Stomach (tissue), 9 donors: ENCODE results near the gene NXN. TPM values are rescaled to one million over a fixed set of nuclear protein-coding genes. Genes with fewer than 3 reads are reported as not detected.
"Not testable (repeated sequence)": the region's sequence is repeated elsewhere in the genome, so short reads cannot be mapped to it uniquely, and the experiment has no call there.

Source experiments
- DNase-seq, 2 donors: peaks; one replicate each; pipeline versions ENCODE4 v3.0.0 to v3.0.0-alpha.2; 2013 to 2019
- H3K27ac ChIP-seq, 5 donors: fragments of 200-600 bp in 4 of 5; sonication (generic) in 4 of 5; one replicate each; pipeline ENCODE4 v1.5.1; 2013 to 2019; ENCODE audit warnings: mild to moderate bottlenecking in 1 of 5, moderate library complexity in 1 of 5
- H3K27me3 ChIP-seq, 3 donors: fragments of 200-600 bp; sonication (generic); one replicate each; pipeline ENCODE4 v1.5.1; 2017 to 2019; ENCODE audit warnings: mixed run types in 1 of 3
- H3K36me3 ChIP-seq, 4 donors: fragments of 200-600 bp; sonication (generic); 1 replicate in 3 of 4; 2 replicates in 1 of 4; pipeline ENCODE4 v1.5.1; 2016 to 2019
- H3K4me1 ChIP-seq, 4 donors: fragments of 200-600 bp; sonication (generic); one replicate each; pipeline ENCODE4 v1.5.1; 2016 to 2019
- H3K4me3 ChIP-seq, 4 donors: fragments of 200-600 bp; sonication (generic) in 3 of 4; one replicate each; pipeline ENCODE4 v1.5.1; 2016 to 2019; ENCODE audit warnings: mild to moderate bottlenecking in 1 of 4
- H3K9me3 ChIP-seq, 4 donors: fragments of 200-600 bp; sonication (generic); one replicate each; pipeline ENCODE4 v1.5.1; 2016 to 2019
- CTCF ChIP-seq, 7 experiments: fragments of 450-650 bp in 4 of 7; fragments of 200-600 bp in 3 of 7; sonication (generic) in 3 of 7; IDR thresholded peaks; one replicate each; pipeline ENCODE4 v1.5.1; 2016 to 2019; ENCODE audit warnings: antibody characterized with exemption in 7 of 7, control low read depth in 2 of 7, mild to moderate bottlenecking in 1 of 7
- EP300 ChIP-seq: sonication (generic); formaldehyde crosslinking; IDR thresholded peaks from one replicate; pipeline ENCODE4 v1.6.1; 2017; ENCODE audit warnings: antibody characterized with exemption
- POLR2A ChIP-seq, 4 donors: fragments of 450-650 bp; IDR thresholded peaks; one replicate each; pipeline ENCODE4 v1.6.1; 2016; ENCODE audit warnings: antibody characterized with exemption in 4 of 4, control low read depth in 2 of 4, mild to moderate bottlenecking in 1 of 4, moderate library complexity in 1 of 4
- POLR2AphosphoS5 ChIP-seq, 3 donors: sonication (generic); formaldehyde crosslinking; IDR thresholded peaks; one replicate each; pipeline ENCODE4 v1.6.1; 2016; ENCODE audit warnings: antibody characterized with exemption in 3 of 3
- WGBS, 5 donors: extraction: QIAGEN DNeasy Blood & Tissue Kit in 3 of 5; methylation state at CpG; one replicate each; pipeline versions ENCODE4 v1.1.5 to v1.1.7; 2013 to 2018; 5-methylcytosine and 5-hydroxymethylcytosine counted together
- intact Hi-C: fragments of 100-400 bp; cut with DNase I; formaldehyde crosslinking; loops from one replicate; pipeline ENCODE4 v1.15.1; 2023; ENCODE audit warnings: low total_unique reads
- polyA plus RNA-seq, 3 donors: library from polyadenylated mRNA; stranded (reverse); fragments of 200-250 nt; gene quantifications; one replicate each; pipeline ENCODE4 v1.2.3, GENCODE V29; 2013
- total RNA-seq, 5 donors: library from RNA; depleted of rRNA; stranded (reverse); fragments of >200 nt; gene quantifications; one replicate each; pipeline versions ENCODE4 v1.1.0 to v1.2.3, GENCODE V29; 2014 to 2016
- donor health status: healthy with polysubstance abuse.
- donor health status: Bipolar disorder and iron deficiency.
- donor health status: healthy.

Gene NXN
- total and polyA plus RNA-seq, 8 donors = 17.9 to 47.8 (median 25.1) TPM

DNA sequence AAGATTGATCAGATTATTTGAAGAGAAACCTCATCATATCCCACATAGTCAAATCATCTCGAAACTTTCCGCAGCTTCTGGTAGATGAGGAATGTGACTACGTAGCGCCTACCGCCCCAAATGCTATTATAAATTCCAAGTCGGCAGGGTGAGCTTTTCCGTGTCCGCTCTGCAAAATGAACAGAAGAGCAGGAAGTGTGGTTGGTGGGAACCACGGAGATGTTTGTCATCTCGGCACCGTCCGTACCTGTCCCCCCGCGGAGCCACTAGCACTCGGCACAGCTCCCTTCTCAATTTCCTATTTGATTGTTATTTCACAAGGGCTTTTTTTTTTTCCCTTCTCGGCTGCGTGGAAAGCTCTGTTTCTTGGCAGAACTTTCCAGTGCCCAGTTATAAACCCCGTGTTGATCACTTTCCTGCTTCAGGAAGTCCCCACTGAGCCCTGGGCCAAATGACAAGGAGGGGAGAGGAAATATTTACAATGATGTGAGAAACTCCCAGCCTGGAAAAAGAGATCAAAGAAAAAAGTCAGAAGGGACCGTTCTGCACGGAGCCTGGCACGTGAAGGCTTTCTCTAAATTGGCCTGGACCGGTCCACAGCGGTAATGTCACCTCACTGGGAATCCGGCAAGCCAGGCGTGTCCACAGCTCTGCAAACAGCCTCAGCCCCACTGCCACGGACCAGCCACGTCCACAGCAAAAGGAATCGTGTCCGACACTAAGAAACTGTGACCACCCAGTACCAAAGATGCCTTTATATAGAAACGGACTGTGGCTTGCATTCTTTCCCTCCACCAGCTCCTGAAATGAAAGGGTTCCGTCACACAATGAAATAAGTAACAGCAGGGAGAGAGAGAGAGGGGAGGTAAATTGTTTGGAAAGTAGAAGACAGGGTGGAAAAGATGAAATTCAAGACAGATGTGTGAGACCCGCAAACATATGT, 132.4 kb downstream of the NXN start:
- H3K27ac ChIP-seq = peak overlapping the region; percentile 52 to 89 (median 77)
- H3K27me3 ChIP-seq = peaks cover 0 to 8% (median 0%) of the 10 kb centered on the region in 3 donors
- peak in 1 of 2 donors; percentile 68 for DNase-seq
- intact Hi-C loops = no loop called here
- no peaks in the 10 kb centered on the region for H3K9me3 ChIP-seq
- H3K36me3 ChIP-seq = no peaks in the 10 kb centered on the region
- peaks cover 6 to 63% (median 39%) of the 10 kb centered on the region in 4 donors for H3K4me1 ChIP-seq
- TF ChIP-seq POLR2AphosphoS5 (IDR thresholded peaks at IDR 0.05) (peak; percentile 4 to 12 (median 5)), POLR2A (IDR thresholded peaks at IDR 0.05) (no peak)
- H3K4me3 ChIP-seq = peak overlapping the region; percentile 28 to 44 (median 34)
- 20 to 26% (median 23%) methylated on average over 32 of the region's 32 CpGs for WGBS, 5 donors

GRCh38 chr17:841313-841712, 138.3 kb downstream of the NXN start:
- intact Hi-C loops = no loop called here
- TF ChIP-seq EP300 = no peak
- no peak for TF ChIP-seq CTCF (IDR thresholded peaks at IDR 0.05)
- TF ChIP-seq POLR2A (IDR thresholded peaks at IDR 0.05) = no peak
- no peak for TF ChIP-seq POLR2AphosphoS5 (IDR thresholded peaks at IDR 0.05)
- WGBS, 5 donors = 74 to 84% (median 81%) methylated on average over 30 to 33 of the region's 33 CpGs
- Histone ChIP-seq H3K4me3 (no peak overlapping the region), H3K27ac (peak overlapping the region in 1 of 5 donors; percentile 89), H3K27me3 (peaks cover 0 to 8% (median 0%) of the 10 kb centered on the region in 3 donors), H3K36me3 (no peaks in the 10 kb centered on the region), H3K9me3 (no peaks in the 10 kb centered on the region), H3K4me1 (peaks cover 0 to 7% (median 2%) of the 10 kb centered on the region in 4 donors)
- no peak for DNase-seq

- no peak for TF ChIP-seq POLR2A (IDR thresholded peaks at IDR 0.05)
- no peak for TF ChIP-seq POLR2AphosphoS5 (IDR thresholded peaks at IDR 0.05)
- TF ChIP-seq EP300 = no peak
- no peak for TF ChIP-seq CTCF (IDR thresholded peaks at IDR 0.05)
These were observed 141.1 kb downstream of the NXN start for GRCh38 chr17:838486-838885.

DNA sequence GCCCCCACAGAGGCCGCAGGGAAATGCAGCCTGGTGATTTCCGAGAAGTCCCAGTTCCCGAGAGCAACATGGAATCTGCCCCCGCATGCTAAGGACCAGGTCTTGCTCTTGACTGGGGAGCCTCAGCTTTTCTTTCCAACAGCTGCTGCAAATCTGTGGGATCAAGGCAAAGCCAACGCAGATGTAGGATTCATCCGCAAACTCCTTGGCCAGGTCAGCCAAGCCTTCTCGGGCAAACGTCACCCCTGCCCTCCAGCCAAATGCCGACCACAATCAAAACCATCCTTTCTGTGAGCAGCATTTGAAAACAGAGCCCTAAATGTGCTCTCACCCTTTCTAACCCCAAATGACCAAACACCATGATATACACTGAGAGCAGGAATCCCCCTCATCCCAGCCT, 143.4 kb downstream of the NXN start:
- intact Hi-C loops = no loop called here
- H3K4me3 ChIP-seq = no peak overlapping the region
- peaks cover 0 to 9% (median 2%) of the 10 kb centered on the region in 4 donors for H3K4me1 ChIP-seq
- peak overlapping the region in 4 of 5 donors; percentile 38 to 63 (median 54) for H3K27ac ChIP-seq
- WGBS, 5 donors = 69 to 84% (median 76%) methylated on average over 8 to 9 of the region's 9 CpGs
- DNase-seq = no peak
- TF ChIP-seq EP300 = no peak
- TF ChIP-seq POLR2AphosphoS5 (IDR thresholded peaks at IDR 0.05) = no peak
- TF ChIP-seq POLR2A (IDR thresholded peaks at IDR 0.05) = no peak
- TF ChIP-seq CTCF (IDR thresholded peaks at IDR 0.05) = no peak
- H3K27me3 ChIP-seq = no peaks in the 10 kb centered on the region
- no peaks in the 10 kb centered on the region for H3K36me3 ChIP-seq
- peaks cover 0 to 4% (median 0%) of the 10 kb centered on the region in 4 donors for H3K9me3 ChIP-seq

More at GRCh38 chr17:838486-838885, 141.1 kb downstream of the NXN start:
- intact Hi-C loops = no loop called here
- Histone ChIP-seq H3K36me3 (no peaks in the 10 kb centered on the region), H3K27me3 (no peaks in the 10 kb centered on the region), H3K4me3 (no peak overlapping the region), H3K9me3 (no peaks in the 10 kb centered on the region), H3K4me1 (peaks cover 0 to 15% (median 2%) of the 10 kb centered on the region in 4 donors), H3K27ac (peak overlapping the region in 1 of 5 donors; percentile 29)
- 78 to 93% (median 86%) methylated on average over 11 of the region's 11 CpGs for WGBS, 5 donors
- DNase-seq = no peak

DNA sequence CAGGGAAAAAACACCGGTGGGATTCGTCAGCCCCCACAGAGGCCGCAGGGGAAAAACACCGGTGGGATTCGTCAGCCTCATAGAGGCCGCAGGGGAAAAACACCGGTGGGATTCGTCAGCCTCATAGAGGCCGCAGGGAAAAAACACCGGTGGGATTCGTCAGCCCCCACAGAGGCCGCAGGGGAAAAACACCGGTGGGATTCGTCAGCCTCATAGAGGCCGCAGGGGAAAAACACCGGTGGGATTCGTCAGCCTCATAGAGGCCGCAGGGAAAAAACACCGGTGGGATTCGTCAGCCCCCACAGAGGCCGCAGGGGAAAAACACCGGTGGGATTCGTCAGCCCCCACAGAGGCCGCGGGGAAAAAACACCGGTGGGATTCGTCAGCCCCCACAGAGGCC, 143.9 kb downstream of the NXN start:
- intact Hi-C loops, H3K27me3 ChIP-seq, H3K36me3 ChIP-seq, H3K4me1 ChIP-seq, H3K4me3 ChIP-seq, DNase-seq, H3K9me3 ChIP-seq: not testable (repeated sequence)
- peak overlapping the region in 4 of 5 donors; percentile 48 to 63 (median 56) for H3K27ac ChIP-seq
- 83 to 85% (median 85%) methylated on average over 7 to 11 of the region's 27 CpGs; no CpG with 5 or more reads in 2 of the 5 donors for WGBS, 5 donors
